Thymus (tissue), 11 donors: ENCODE data around the gene ADCY9. TPM values are rescaled to one million over a fixed set of nuclear protein-coding genes. Genes with fewer than 3 reads are reported as not detected.

Source experiments
- DNase-seq, 9 donors: peaks; one replicate each; pipeline ENCODE4 v3.0.0-alpha.2; 2013; ENCODE audit warnings: low spot score in 9 of 9, low read depth in 6 of 9, missing footprints in 1 of 9
- H3K27ac ChIP-seq, 2 donors: one replicate each; pipeline ENCODE4 v1.5.1; 2013; ENCODE audit warnings: control low read depth in 1 of 2, low read depth in 1 of 2, low read length in 1 of 2, mild to moderate bottlenecking in 1 of 2, moderate library complexity in 1 of 2
- H3K27me3 ChIP-seq, 2 donors: one replicate each; pipeline ENCODE4 v1.5.1; 2013; ENCODE audit warnings: low read length in 1 of 2; ENCODE audit not compliant: control insufficient read depth in 2 of 2, insufficient read depth in 1 of 2
- H3K36me3 ChIP-seq, 2 donors: one replicate each; pipeline ENCODE4 v1.5.1; 2013; ENCODE audit warnings: low read length in 1 of 2, mild to moderate bottlenecking in 1 of 2, moderate library complexity in 1 of 2; ENCODE audit not compliant: control insufficient read depth in 2 of 2, insufficient read depth in 2 of 2
- H3K4me1 ChIP-seq, 2 donors: one replicate each; pipeline ENCODE4 v1.5.1; 2013; ENCODE audit warnings: low read length in 2 of 2; ENCODE audit not compliant: control insufficient read depth in 2 of 2, insufficient read depth in 2 of 2
- H3K4me3 ChIP-seq, 2 donors: one replicate each; pipeline ENCODE4 v1.5.1; 2013; ENCODE audit warnings: low read length in 2 of 2, control low read depth in 1 of 2, mild to moderate bottlenecking in 1 of 2
- H3K9me3 ChIP-seq, 2 donors: one replicate each; pipeline ENCODE4 v1.5.1; 2013; ENCODE audit warnings: low read length in 1 of 2, mild to moderate bottlenecking in 1 of 2; ENCODE audit not compliant: control insufficient read depth in 2 of 2, insufficient read depth in 1 of 2
- WGBS: extraction: QIAGEN DNeasy Blood & Tissue Kit; methylation state at CpG from one replicate; pipeline ENCODE4 v1.1.7; 2013; 5-methylcytosine and 5-hydroxymethylcytosine counted together
- polyA plus RNA-seq: library from polyadenylated mRNA; stranded (reverse); fragments of 200-250 nt; gene quantifications from one replicate; pipeline ENCODE4 v1.2.3, GENCODE V29; 2013
- total RNA-seq: library from RNA; stranded (reverse); fragments of 120-200 nt; gene quantifications from one replicate; pipeline ENCODE4 v1.2.4, GENCODE V29; 2013
- donor health status: healthy.

Gene ADCY9
- total and polyA plus RNA-seq, 2 donors: 1.3 to 2.2 TPM

- no peak overlapping the region for H3K4me3 ChIP-seq
Observed at GRCh38 chr16:4003166-4003565, 113.1 kb downstream of the ADCY9 start.

GRCh38 chr16:4002121-4002520 lies 114.1 kb downstream of the ADCY9 start:
- 57% methylated on average over 2 of the region's 2 CpGs for WGBS
- H3K36me3 ChIP-seq: no peaks in the 10 kb centered on the region
- no peaks in the 10 kb centered on the region for H3K9me3 ChIP-seq
- H3K4me3 ChIP-seq: no peak overlapping the region
- H3K4me1 ChIP-seq: peaks cover 0 to 11% of the 10 kb centered on the region in 2 donors
- H3K27ac ChIP-seq: no peak overlapping the region
- H3K27me3 ChIP-seq: peaks cover 0 to 2% of the 10 kb centered on the region in 2 donors
- DNase-seq: no peak

More at GRCh38 chr16:4003166-4003565, 113.1 kb downstream of the ADCY9 start:
- H3K9me3 ChIP-seq: no peaks in the 10 kb centered on the region
- no peak for DNase-seq
- H3K4me1 ChIP-seq: peaks cover 0 to 11% of the 10 kb centered on the region in 2 donors
- no peaks in the 10 kb centered on the region for H3K36me3 ChIP-seq
- H3K27ac ChIP-seq: no peak overlapping the region
- WGBS: 97% methylated on average over 19 of the region's 19 CpGs
- peaks cover 0 to 2% of the 10 kb centered on the region in 2 donors for H3K27me3 ChIP-seq

GRCh38 chr16:3999479-4000325 lies 116.5 kb downstream of the ADCY9 start:
- H3K4me3 ChIP-seq: no peak overlapping the region
- no peaks in the 10 kb centered on the region for H3K36me3 ChIP-seq
- H3K27me3 ChIP-seq: peaks cover 0 to 2% of the 10 kb centered on the region in 2 donors
- H3K4me1 ChIP-seq: peaks cover 0 to 11% of the 10 kb centered on the region in 2 donors
- DNase-seq: no peak
- H3K27ac ChIP-seq: peak overlapping the region in 1 of 2 donors; percentile 37
- 64% methylated on average over 20 of the region's 20 CpGs for WGBS
- no peaks in the 10 kb centered on the region for H3K9me3 ChIP-seq

GRCh38 chr16:3998793-3999478 lies 117.3 kb downstream of the ADCY9 start:
- DNase-seq: no peak
- 83% methylated on average over 13 of the region's 13 CpGs for WGBS
- peaks cover 0 to 11% of the 10 kb centered on the region in 2 donors for H3K4me1 ChIP-seq

GRCh38 chr16:3997231-3997841 lies 118.9 kb downstream of the ADCY9 start:
- no peak overlapping the region for H3K4me3 ChIP-seq
- WGBS: 97% methylated on average over 15 of the region's 15 CpGs

More at GRCh38 chr16:3998793-3999478, 117.3 kb downstream of the ADCY9 start:
- Histone ChIP-seq H3K9me3 (no peaks in the 10 kb centered on the region), H3K27ac (peak overlapping the region in 1 of 2 donors; percentile 15), H3K4me3 (no peak overlapping the region), H3K27me3 (peaks cover 0 to 2% of the 10 kb centered on the region in 2 donors), H3K36me3 (no peaks in the 10 kb centered on the region)

GRCh38 chr16:3995001-3995400 lies 121.2 kb downstream of the ADCY9 start:
- WGBS: 48% methylated on average over 2 of the region's 2 CpGs
- H3K9me3 ChIP-seq: no peaks in the 10 kb centered on the region
- H3K4me1 ChIP-seq: peaks cover 0 to 9% of the 10 kb centered on the region in 2 donors
- H3K36me3 ChIP-seq: no peaks in the 10 kb centered on the region
- no peak for DNase-seq
- no peak overlapping the region for H3K27ac ChIP-seq
- H3K27me3 ChIP-seq: peaks cover 0 to 11% of the 10 kb centered on the region in 2 donors
- H3K4me3 ChIP-seq: no peak overlapping the region

More at GRCh38 chr16:3997231-3997841, 118.9 kb downstream of the ADCY9 start:
- Histone ChIP-seq H3K9me3 (no peaks in the 10 kb centered on the region), H3K4me1 (peaks cover 0 to 11% of the 10 kb centered on the region in 2 donors), H3K27me3 (peaks cover 0 to 7% of the 10 kb centered on the region in 2 donors), H3K27ac (no peak overlapping the region), H3K36me3 (no peaks in the 10 kb centered on the region)
- no peak for DNase-seq

GRCh38 chr16:3993052-3993785 lies 123.0 kb downstream of the ADCY9 start:
- DNase-seq: no peak
- WGBS: 95% methylated on average over 36 of the region's 36 CpGs
- Histone ChIP-seq H3K36me3 (no peaks in the 10 kb centered on the region), H3K27me3 (peaks cover 0 to 9% of the 10 kb centered on the region in 2 donors), H3K27ac (no peak overlapping the region), H3K4me3 (no peak overlapping the region), H3K9me3 (no peaks in the 10 kb centered on the region), H3K4me1 (no peaks in the 10 kb centered on the region)

GRCh38 chr16:3992297-3993051 lies 123.8 kb downstream of the ADCY9 start:
- Histone ChIP-seq H3K9me3 (no peaks in the 10 kb centered on the region), H3K4me1 (no peaks in the 10 kb centered on the region), H3K27ac (no peak overlapping the region), H3K36me3 (no peaks in the 10 kb centered on the region), H3K4me3 (no peak overlapping the region), H3K27me3 (peaks cover 0 to 9% of the 10 kb centered on the region in 2 donors)
- DNase-seq: no peak
- WGBS: 91% methylated on average over 35 of the region's 35 CpGs
